GM19193 (cell line): ENCODE results near the gene CHMP1B.

ENCODE experiments used
- POLR2A ChIP-seq: IDR thresholded peaks from 4 replicates; pipeline ENCODE4 v1.6.1; 2011; ENCODE audit not compliant: insufficient read depth, insufficient read length; ENCODE audit errors: extremely low read depth

The CHMP1B gene

GRCh38 chr18:11873670-11874340 is 22.6 kb downstream of the CHMP1B start:
- TF ChIP-seq POLR2A = no peak

- no peak for TF ChIP-seq POLR2A
Measured at GRCh38 chr18:11874676-11875075, 23.5 kb downstream of the CHMP1B start.

- no peak for TF ChIP-seq POLR2A
Measured at GRCh38 chr18:11877497-11878135, 26.4 kb downstream of the CHMP1B start.

- no peak for TF ChIP-seq POLR2A
Measured at GRCh38 chr18:11880586-11881304, 29.5 kb downstream of the CHMP1B start.

GRCh38 chr18:11882636-11883035 is 31.4 kb downstream of the CHMP1B start:
- no peak for TF ChIP-seq POLR2A

- TF ChIP-seq POLR2A = no peak
Measured at GRCh38 chr18:11883153-11883552, 31.9 kb downstream of the CHMP1B start.

- TF ChIP-seq POLR2A = no peak
Measured at GRCh38 chr18:11884396-11885030, 33.3 kb downstream of the CHMP1B start.

GRCh38 chr18:11885278-11885947 is 34.2 kb downstream of the CHMP1B start:
- no peak for TF ChIP-seq POLR2A

- no peak for TF ChIP-seq POLR2A
Measured at GRCh38 chr18:11886577-11887110, 35.4 kb downstream of the CHMP1B start.

- no peak for TF ChIP-seq POLR2A
Measured at GRCh38 chr18:11887328-11888128, 36.3 kb downstream of the CHMP1B start.

GRCh38 chr18:11888726-11889125 is 37.5 kb downstream of the CHMP1B start:
- TF ChIP-seq POLR2A = no peak

- TF ChIP-seq POLR2A = no peak
Measured at GRCh38 chr18:11889284-11889683, 38.1 kb downstream of the CHMP1B start.

- no peak for TF ChIP-seq POLR2A
Measured at GRCh38 chr18:11891737-11892136, 40.5 kb downstream of the CHMP1B start.

GRCh38 chr18:11897781-11898180 is 46.6 kb downstream of the CHMP1B start:
- TF ChIP-seq POLR2A = no peak
